Calu3 (cell line): ENCODE results near the gene ABTB2. TPM values are rescaled to one million over a fixed set of nuclear protein-coding genes. Genes with fewer than 3 reads are reported as not detected.

Experiments used
- BruUV-seq: library from RNA; stranded (reverse); fragments of 400-500 nt; replicated peaks from 2 replicates; lab custom pipeline; 2021; lab: Mats Ljungman, UMichigan
- CTCF ChIA-PET: fragments of 300-600 bp; sonication (Branson Sonifier 250); formaldehyde crosslinking; loops from one replicate; lab custom pipeline; 2022; ENCODE audit warnings: antibody characterized with exemption; lab: Charles Lee
- DNase-seq: peaks from one replicate; pipeline ENCODE4 v3.0.0; 2022
- H3K27ac Mint-ChIP-seq: one replicate; pipeline ENCODE4 v1.8.0; 2022; ENCODE audit warnings: mixed read lengths; ENCODE audit not compliant: unreplicated experiment
- H3K27me3 Mint-ChIP-seq: one replicate; pipeline ENCODE4 v1.8.0; 2022; ENCODE audit warnings: mixed read lengths; ENCODE audit not compliant: unreplicated experiment
- H3K36me3 Mint-ChIP-seq: one replicate; pipeline ENCODE4 v1.8.0; 2022; ENCODE audit warnings: mild to moderate bottlenecking, moderate library complexity, mixed read lengths; ENCODE audit not compliant: insufficient read depth, unreplicated experiment
- H3K4me1 Mint-ChIP-seq: one replicate; pipeline ENCODE4 v1.8.0; 2022; ENCODE audit warnings: mild to moderate bottlenecking, low read depth, mixed read lengths; ENCODE audit not compliant: unreplicated experiment
- H3K4me3 Mint-ChIP-seq: one replicate; pipeline ENCODE4 v1.8.0; 2022; ENCODE audit warnings: mild to moderate bottlenecking, low read depth, moderate library complexity, mixed read lengths; ENCODE audit not compliant: unreplicated experiment
- H3K9me3 Mint-ChIP-seq: one replicate; pipeline ENCODE4 v1.8.0; 2022; ENCODE audit warnings: low read depth, mixed read lengths; ENCODE audit not compliant: unreplicated experiment
- intact Hi-C: fragments of 100-400 bp; cut with micrococcal nuclease; formaldehyde crosslinking; loops from one replicate; pipeline ENCODE4 v1.10.0; 2022; ENCODE audit not compliant: unreplicated experiment
- total RNA-seq: library from RNA; stranded (reverse); gene quantifications from 2 replicates; pipeline ENCODE4 v1.2.3, GENCODE V29; 2022
- TF ChIP-seq, protein P1 (sequence below): fragments of 200-600 bp; IDR thresholded peaks from one replicate; pipeline ENCODE4 v1.8.0; 2022; ENCODE audit warnings: antibody characterized with exemption; ENCODE audit not compliant: unreplicated experiment

Gene ABTB2
- total RNA-seq, 1 experiment from 2014 or later: 24.8 TPM

DNA sequence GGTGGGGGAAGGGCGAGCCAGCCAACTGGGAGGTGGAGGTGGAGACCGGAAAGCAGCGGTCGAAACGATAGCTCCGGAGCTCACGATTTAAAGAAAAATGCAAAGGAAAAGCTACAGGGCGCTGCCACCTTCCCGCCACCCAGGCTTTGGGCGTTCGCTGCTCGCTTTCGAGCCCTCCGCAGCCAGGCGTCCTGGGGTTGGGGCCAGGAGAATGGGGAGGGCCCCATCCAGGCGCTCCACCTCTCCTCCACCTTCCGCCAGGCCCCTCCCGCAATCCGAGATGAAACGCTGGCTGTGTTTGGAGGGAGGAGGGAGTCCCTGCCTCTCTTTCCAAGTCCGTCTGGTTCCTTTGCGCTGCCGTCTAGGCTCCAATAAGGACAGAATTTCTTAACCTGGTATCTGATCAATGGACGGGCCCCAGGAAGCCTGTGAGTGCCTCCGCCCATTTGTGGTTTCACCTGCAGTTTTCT lies 483 bp upstream of the ABTB2 start:
- TF ChIP-seq, protein P1, sequence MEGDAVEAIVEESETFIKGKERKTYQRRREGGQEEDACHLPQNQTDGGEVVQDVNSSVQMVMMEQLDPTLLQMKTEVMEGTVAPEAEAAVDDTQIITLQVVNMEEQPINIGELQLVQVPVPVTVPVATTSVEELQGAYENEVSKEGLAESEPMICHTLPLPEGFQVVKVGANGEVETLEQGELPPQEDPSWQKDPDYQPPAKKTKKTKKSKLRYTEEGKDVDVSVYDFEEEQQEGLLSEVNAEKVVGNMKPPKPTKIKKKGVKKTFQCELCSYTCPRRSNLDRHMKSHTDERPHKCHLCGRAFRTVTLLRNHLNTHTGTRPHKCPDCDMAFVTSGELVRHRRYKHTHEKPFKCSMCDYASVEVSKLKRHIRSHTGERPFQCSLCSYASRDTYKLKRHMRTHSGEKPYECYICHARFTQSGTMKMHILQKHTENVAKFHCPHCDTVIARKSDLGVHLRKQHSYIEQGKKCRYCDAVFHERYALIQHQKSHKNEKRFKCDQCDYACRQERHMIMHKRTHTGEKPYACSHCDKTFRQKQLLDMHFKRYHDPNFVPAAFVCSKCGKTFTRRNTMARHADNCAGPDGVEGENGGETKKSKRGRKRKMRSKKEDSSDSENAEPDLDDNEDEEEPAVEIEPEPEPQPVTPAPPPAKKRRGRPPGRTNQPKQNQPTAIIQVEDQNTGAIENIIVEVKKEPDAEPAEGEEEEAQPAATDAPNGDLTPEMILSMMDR: no peak
- no peaks in the 10 kb centered on the region for H3K9me3 Mint-ChIP-seq
- no peaks in the 10 kb centered on the region for H3K27me3 Mint-ChIP-seq
- intact Hi-C loops: loop anchor here (2.0 to 10.0 kb wide), 4 partner anchors 96 to 501 kb away; partner anchors contain the start of gene CAPRIN1
- H3K36me3 Mint-ChIP-seq: peaks cover 46% of the 10 kb centered on the region
- peak overlapping the region; percentile 82 for H3K27ac Mint-ChIP-seq
- peaks cover 40% of the 10 kb centered on the region for H3K4me1 Mint-ChIP-seq
- CTCF ChIA-PET: interaction anchor here (1.0 to 3.9 kb wide), 8 partner anchors 12 to 203 kb away, joined by 4 to 37 read pairs (median 6); no protein-coding TSS in a partner anchor
- no TSS peak for BruUV-seq
- peak; percentile 83 for DNase-seq
- H3K4me3 Mint-ChIP-seq: peak overlapping the region; percentile 82

DNA sequence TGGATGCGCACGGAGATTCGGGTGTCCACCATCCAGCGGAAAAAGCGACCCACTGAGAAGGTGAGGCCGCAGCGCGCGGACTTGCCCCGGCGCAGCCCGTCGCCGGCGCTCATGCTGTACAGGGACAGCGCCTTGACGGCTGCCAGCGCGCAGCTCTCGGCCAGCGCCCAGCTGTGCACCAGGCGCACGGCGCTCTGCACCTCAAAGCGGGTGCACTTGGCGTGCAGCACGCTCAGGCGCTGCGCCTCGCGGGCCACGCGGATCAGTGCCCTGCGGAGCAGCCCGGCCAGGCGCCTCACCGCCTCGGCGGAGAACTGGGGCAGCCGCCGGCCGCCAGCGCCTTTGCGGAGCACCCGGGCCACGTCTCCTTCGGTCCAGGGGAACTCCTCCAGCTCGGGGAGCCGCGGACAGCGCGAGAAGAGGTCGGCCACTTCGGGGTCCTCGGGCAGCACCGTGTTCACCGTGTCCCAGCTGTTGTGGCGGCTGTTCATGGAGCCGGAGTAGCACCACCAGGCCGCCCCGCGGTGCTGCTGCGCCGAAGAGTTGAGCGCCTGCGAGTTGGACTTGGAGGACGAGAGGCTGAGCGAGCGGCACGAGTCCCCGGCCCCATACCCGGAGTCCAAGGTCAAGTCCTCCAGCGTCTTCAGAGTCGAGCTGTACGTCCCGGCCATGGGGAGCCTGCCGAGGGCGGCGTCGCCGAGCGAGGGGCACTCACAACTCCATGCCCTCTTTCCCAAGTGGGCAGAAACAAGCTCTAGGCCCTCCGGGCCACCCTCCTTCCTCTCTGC lies 703 bp downstream of the ABTB2 start:
- TF ChIP-seq, protein P1: no peak
- TSS peak; percentile 34 for BruUV-seq
- H3K9me3 Mint-ChIP-seq: no peaks in the 10 kb centered on the region
- CTCF ChIA-PET: interaction anchor here (0.6 to 3.9 kb wide), 13 partner anchors 10 to 520 kb away, joined by 3 to 37 read pairs (median 4); no protein-coding TSS in a partner anchor
- H3K27ac Mint-ChIP-seq: peak overlapping the region; percentile 82
- peak overlapping the region; percentile 82 for H3K4me3 Mint-ChIP-seq
- peaks cover 52% of the 10 kb centered on the region for H3K4me1 Mint-ChIP-seq
- no peaks in the 10 kb centered on the region for H3K27me3 Mint-ChIP-seq
- peaks cover 46% of the 10 kb centered on the region for H3K36me3 Mint-ChIP-seq
- DNase-seq: peak; percentile 51
- intact Hi-C loops: loop anchor here (1.0 to 10.0 kb wide), 4 partner anchors 10 to 500 kb away; no protein-coding TSS in a partner anchor

DNA sequence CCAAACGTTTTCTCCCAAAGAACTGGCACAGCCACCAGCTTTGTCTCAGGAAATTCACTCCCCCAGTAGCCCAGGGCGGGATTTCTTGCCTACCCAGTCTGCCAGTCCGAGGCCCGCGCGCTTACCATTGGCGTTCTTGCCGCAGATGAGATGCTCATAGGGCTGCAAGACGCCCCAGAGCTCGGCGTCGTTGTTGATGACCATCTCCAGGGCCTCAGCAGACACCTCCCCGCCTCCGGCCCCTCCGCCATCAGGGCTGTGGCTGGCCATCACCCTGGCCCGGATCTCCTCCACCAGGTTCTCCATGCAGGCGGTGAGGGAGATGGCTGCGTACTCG lies 1.3 kb downstream of the ABTB2 start:
- TF ChIP-seq, protein P1: no peak
- intact Hi-C loops: loop anchor here (1.0 to 10.0 kb wide), 4 partner anchors 9 to 499 kb away; no protein-coding TSS in a partner anchor
- H3K36me3 Mint-ChIP-seq: peaks cover 46% of the 10 kb centered on the region
- peak overlapping the region; percentile 59 for H3K27ac Mint-ChIP-seq
- H3K9me3 Mint-ChIP-seq: no peaks in the 10 kb centered on the region
- H3K4me1 Mint-ChIP-seq: peaks cover 58% of the 10 kb centered on the region
- peak overlapping the region; percentile 82 for H3K4me3 Mint-ChIP-seq
- BruUV-seq: no TSS peak
- peak; percentile 28 for DNase-seq
- H3K27me3 Mint-ChIP-seq: no peaks in the 10 kb centered on the region
- CTCF ChIA-PET: interaction anchor here (0.6 to 3.9 kb wide), 9 partner anchors 10 to 182 kb away, joined by 3 to 37 read pairs (median 4); no protein-coding TSS in a partner anchor

DNA sequence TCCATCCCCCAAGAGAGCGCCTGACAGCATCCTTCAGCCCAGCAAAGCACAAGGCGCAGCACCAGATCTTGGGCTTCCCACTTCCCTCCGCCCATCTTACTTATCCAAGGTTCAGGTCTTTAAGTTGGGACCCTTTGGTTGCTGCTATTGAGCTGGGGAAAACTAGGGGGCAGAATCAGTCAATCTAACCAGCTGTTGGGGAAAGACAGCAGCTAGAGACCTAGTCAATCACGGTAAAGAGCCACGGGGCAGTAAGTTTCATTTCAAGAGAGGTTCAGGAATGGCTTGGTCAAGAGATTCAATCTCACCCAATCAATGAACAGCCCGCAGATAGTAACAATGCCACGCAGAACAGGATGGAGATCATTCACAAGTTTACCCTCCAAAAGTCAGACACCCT lies 1.7 kb downstream of the ABTB2 start:
- DNase-seq: no peak
- CTCF ChIA-PET: interaction anchor here (0.6 to 3.9 kb wide), 9 partner anchors 10 to 182 kb away, joined by 3 to 37 read pairs (median 4); no protein-coding TSS in a partner anchor
- no peaks in the 10 kb centered on the region for H3K27me3 Mint-ChIP-seq
- H3K27ac Mint-ChIP-seq: peak overlapping the region; percentile 59
- H3K4me3 Mint-ChIP-seq: peak overlapping the region; percentile 82
- intact Hi-C loops: loop anchor here (1.0 to 10.0 kb wide), 4 partner anchors 9 to 499 kb away; no protein-coding TSS in a partner anchor
- BruUV-seq: no TSS peak
- H3K36me3 Mint-ChIP-seq: peaks cover 46% of the 10 kb centered on the region
- no peaks in the 10 kb centered on the region for H3K9me3 Mint-ChIP-seq
- TF ChIP-seq, protein P1: no peak
- H3K4me1 Mint-ChIP-seq: peaks cover 62% of the 10 kb centered on the region
